GM23338 (cell line): ENCODE data around the gene IMMP2L. TPM values are rescaled to one million over a fixed set of nuclear protein-coding genes. Genes with fewer than 3 reads are reported as not detected.

Experiments
- ATAC-seq: fragments of 200-7000 bp; cut with Tn5 transposase; 3 replicates; pipeline ENCODE4 v1.9.1; 2020
- DNase-seq: peaks from one replicate; pipeline ENCODE4 v3.0.0-alpha.2; 2015; ENCODE audit warnings: low spot score
- H2AFZ ChIP-seq: fragments of 200-600 bp; sonication (generic); 2 replicates; pipeline ENCODE4 v1.8.0; 2016; ENCODE audit warnings: antibody characterized with exemption, mild to moderate bottlenecking, moderate library complexity
- H3F3A ChIP-seq: fragments of 200-600 bp; sonication (generic); replicated peaks from 2 replicates; pipeline ENCODE4 v1.8.0; 2017; ENCODE audit warnings: antibody characterized with exemption, mixed run types, low read depth
- H3K27ac ChIP-seq: fragments of 200-600 bp; sonication (generic); 2 replicates; pipeline ENCODE4 v1.6.1; 2016; ENCODE audit warnings: low read depth
- H3K27me3 ChIP-seq: fragments of 200-600 bp; sonication (generic); 2 replicates; pipeline ENCODE4 v1.8.0; 2016; ENCODE audit warnings: mild to moderate bottlenecking, mixed run types, moderate library complexity; ENCODE audit not compliant: insufficient read depth
- H3K36me3 ChIP-seq: fragments of 200-600 bp; sonication (generic); 2 replicates; pipeline ENCODE4 v1.8.0; 2016; ENCODE audit warnings: mild to moderate bottlenecking; ENCODE audit not compliant: insufficient read depth
- H3K4me1 ChIP-seq: fragments of 200-600 bp; sonication (generic); 2 replicates; pipeline ENCODE4 v1.8.0; 2016; ENCODE audit warnings: mild to moderate bottlenecking, moderate library complexity; ENCODE audit not compliant: insufficient read depth
- H3K4me2 ChIP-seq: fragments of 200-600 bp; sonication (generic); 2 replicates; pipeline ENCODE4 v1.7.1; 2017; ENCODE audit warnings: mixed run types
- H3K4me3 ChIP-seq: fragments of 200-600 bp; sonication (generic); 2 replicates; pipeline ENCODE4 v1.6.1; 2016; ENCODE audit warnings: mixed run types
- H3K79me2 ChIP-seq: fragments of 200-600 bp; sonication (generic); replicated peaks from 2 replicates; pipeline ENCODE4 v1.8.0; 2017; ENCODE audit warnings: mild to moderate bottlenecking; ENCODE audit not compliant: insufficient read depth
- H3K9me2 ChIP-seq: fragments of 200-600 bp; sonication (generic); 2 replicates; pipeline ENCODE4 v1.8.0; 2017; ENCODE audit not compliant: insufficient read depth
- H4K20me1 ChIP-seq: fragments of 200-600 bp; sonication (generic); replicated peaks from 2 replicates; pipeline ENCODE4 v1.8.0; 2017; ENCODE audit warnings: mild to moderate bottlenecking; ENCODE audit not compliant: insufficient read depth
- H3K27ac Mint-ChIP-seq: 2 replicates; pipeline ENCODE4 v1.8.0; 2020; ENCODE audit warnings: inconsistent platforms, mild to moderate bottlenecking, moderate library complexity, mixed read lengths
- H3K27me3 Mint-ChIP-seq: 3 replicates; pipeline ENCODE4 v1.8.0; 2022; ENCODE audit warnings: low read depth, mild to moderate bottlenecking, moderate library complexity, mixed read lengths, inconsistent platforms; ENCODE audit not compliant: insufficient read depth, poor library complexity
- H3K36me3 Mint-ChIP-seq: 3 replicates; pipeline ENCODE4 v1.8.0; 2021; ENCODE audit warnings: low read depth, mild to moderate bottlenecking, inconsistent platforms, moderate library complexity, mixed read lengths
- H3K4me1 Mint-ChIP-seq: 3 replicates; pipeline ENCODE4 v1.8.0; 2020; ENCODE audit warnings: mild to moderate bottlenecking, inconsistent platforms, mixed read lengths
- H3K4me3 Mint-ChIP-seq: 3 replicates; pipeline ENCODE4 v1.8.0; 2021; ENCODE audit warnings: moderate library complexity, mild to moderate bottlenecking, inconsistent platforms, mixed read lengths
- H3K9me3 Mint-ChIP-seq: 3 replicates; pipeline ENCODE4 v1.8.0; 2020; ENCODE audit warnings: moderate library complexity, mild to moderate bottlenecking, inconsistent platforms, mixed read lengths
- EZH2 ChIP-seq: fragments of 200-600 bp; sonication (generic); IDR thresholded peaks from one replicate; pipeline ENCODE4 v1.8.0; 2017; ENCODE audit warnings: antibody characterized with exemption, mild to moderate bottlenecking, low read depth; ENCODE audit not compliant: unreplicated experiment
- EZH2phosphoT487 ChIP-seq: fragments of 200-600 bp; sonication (generic); IDR thresholded peaks from one replicate; pipeline ENCODE4 v1.8.1; 2018; ENCODE audit warnings: antibody characterized with exemption; ENCODE audit not compliant: unreplicated experiment
- JUNB ChIP-seq: IDR thresholded peaks from one replicate; pipeline ENCODE4 v1.6.1; 2016; ENCODE audit warnings: antibody characterized with exemption; ENCODE audit not compliant: unreplicated experiment
- NANOG ChIP-seq: IDR thresholded peaks from 2 replicates; pipeline ENCODE4 v1.6.1; 2016; ENCODE audit warnings: antibody characterized with exemption, borderline replicate concordance
- POLR2AphosphoS5 ChIP-seq: IDR thresholded peaks from 2 replicates; pipeline ENCODE4 v1.6.1; 2016; ENCODE audit warnings: antibody characterized with exemption, low read depth
- ZNF114 ChIP-seq: fragments of 250-450 bp; sonication (Bioruptor Pico); IDR thresholded peaks from 2 replicates; pipeline ENCODE4 v1.5.0; 2020; ENCODE audit warnings: mild to moderate bottlenecking, moderate library complexity
- ZNF331 ChIP-seq: fragments of 250-450 bp; sonication (Bioruptor Pico); IDR thresholded peaks from 2 replicates; pipeline ENCODE4 v1.5.0; 2020; ENCODE audit warnings: low read depth, mild to moderate bottlenecking, moderate library complexity
- polyA plus RNA-seq: library from polyadenylated mRNA; unstranded; fragments of >200 nt; fragmentation: Nextera tagmentation; extraction: Ambion mirVana; gene quantifications from 2 replicates; pipeline ENCODE4 v1.2.1, GENCODE V29; 2016
- total RNA-seq: library from RNA; depleted of rRNA; stranded (reverse); fragments of >200 nt; shearing (Covaris generic); gene quantifications from 2 replicates; pipeline ENCODE4 v1.2.3, GENCODE V29; 2014
- TF ChIP-seq, protein P1 (sequence below): fragments of 250-450 bp; sonication (Bioruptor Pico); IDR thresholded peaks from 2 replicates; pipeline ENCODE4 v1.5.0; 2020; ENCODE audit warnings: mild to moderate bottlenecking, moderate library complexity
- TF ChIP-seq, protein P2 (sequence below): IDR thresholded peaks from 2 replicates; pipeline ENCODE4 v1.6.1; 2016; ENCODE audit warnings: antibody characterized with exemption
- TF ChIP-seq, protein P3 (sequence below): IDR thresholded peaks from one replicate; pipeline ENCODE4 v1.6.1; 2018; ENCODE audit warnings: antibody characterized with exemption; ENCODE audit not compliant: unreplicated experiment

IMMP2L gene
- total and polyA plus RNA-seq, 2 experiments from 2014 or later = 7.3 to 14.0 TPM

DNA sequence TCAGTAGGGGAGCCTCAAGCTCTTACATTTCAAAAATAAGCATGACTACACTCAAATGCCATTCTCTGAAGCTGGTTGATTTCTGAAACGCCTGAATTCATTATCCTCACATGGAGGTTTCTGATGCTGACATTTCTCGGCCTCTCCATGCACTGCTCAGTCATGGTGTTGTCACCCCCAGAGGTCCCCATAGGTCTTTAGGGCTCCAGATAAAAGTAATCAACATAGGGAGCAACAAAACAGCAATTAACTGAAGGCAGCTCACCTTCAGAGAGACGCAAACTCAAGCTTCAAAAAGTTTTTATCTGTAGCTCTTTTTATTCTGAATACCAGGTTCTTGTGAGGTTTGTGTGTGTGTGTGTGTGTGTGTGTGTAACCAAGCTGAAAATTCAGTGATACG lies 694.5 kb downstream of the IMMP2L start (continued):
- TF ChIP-seq, protein P1, sequence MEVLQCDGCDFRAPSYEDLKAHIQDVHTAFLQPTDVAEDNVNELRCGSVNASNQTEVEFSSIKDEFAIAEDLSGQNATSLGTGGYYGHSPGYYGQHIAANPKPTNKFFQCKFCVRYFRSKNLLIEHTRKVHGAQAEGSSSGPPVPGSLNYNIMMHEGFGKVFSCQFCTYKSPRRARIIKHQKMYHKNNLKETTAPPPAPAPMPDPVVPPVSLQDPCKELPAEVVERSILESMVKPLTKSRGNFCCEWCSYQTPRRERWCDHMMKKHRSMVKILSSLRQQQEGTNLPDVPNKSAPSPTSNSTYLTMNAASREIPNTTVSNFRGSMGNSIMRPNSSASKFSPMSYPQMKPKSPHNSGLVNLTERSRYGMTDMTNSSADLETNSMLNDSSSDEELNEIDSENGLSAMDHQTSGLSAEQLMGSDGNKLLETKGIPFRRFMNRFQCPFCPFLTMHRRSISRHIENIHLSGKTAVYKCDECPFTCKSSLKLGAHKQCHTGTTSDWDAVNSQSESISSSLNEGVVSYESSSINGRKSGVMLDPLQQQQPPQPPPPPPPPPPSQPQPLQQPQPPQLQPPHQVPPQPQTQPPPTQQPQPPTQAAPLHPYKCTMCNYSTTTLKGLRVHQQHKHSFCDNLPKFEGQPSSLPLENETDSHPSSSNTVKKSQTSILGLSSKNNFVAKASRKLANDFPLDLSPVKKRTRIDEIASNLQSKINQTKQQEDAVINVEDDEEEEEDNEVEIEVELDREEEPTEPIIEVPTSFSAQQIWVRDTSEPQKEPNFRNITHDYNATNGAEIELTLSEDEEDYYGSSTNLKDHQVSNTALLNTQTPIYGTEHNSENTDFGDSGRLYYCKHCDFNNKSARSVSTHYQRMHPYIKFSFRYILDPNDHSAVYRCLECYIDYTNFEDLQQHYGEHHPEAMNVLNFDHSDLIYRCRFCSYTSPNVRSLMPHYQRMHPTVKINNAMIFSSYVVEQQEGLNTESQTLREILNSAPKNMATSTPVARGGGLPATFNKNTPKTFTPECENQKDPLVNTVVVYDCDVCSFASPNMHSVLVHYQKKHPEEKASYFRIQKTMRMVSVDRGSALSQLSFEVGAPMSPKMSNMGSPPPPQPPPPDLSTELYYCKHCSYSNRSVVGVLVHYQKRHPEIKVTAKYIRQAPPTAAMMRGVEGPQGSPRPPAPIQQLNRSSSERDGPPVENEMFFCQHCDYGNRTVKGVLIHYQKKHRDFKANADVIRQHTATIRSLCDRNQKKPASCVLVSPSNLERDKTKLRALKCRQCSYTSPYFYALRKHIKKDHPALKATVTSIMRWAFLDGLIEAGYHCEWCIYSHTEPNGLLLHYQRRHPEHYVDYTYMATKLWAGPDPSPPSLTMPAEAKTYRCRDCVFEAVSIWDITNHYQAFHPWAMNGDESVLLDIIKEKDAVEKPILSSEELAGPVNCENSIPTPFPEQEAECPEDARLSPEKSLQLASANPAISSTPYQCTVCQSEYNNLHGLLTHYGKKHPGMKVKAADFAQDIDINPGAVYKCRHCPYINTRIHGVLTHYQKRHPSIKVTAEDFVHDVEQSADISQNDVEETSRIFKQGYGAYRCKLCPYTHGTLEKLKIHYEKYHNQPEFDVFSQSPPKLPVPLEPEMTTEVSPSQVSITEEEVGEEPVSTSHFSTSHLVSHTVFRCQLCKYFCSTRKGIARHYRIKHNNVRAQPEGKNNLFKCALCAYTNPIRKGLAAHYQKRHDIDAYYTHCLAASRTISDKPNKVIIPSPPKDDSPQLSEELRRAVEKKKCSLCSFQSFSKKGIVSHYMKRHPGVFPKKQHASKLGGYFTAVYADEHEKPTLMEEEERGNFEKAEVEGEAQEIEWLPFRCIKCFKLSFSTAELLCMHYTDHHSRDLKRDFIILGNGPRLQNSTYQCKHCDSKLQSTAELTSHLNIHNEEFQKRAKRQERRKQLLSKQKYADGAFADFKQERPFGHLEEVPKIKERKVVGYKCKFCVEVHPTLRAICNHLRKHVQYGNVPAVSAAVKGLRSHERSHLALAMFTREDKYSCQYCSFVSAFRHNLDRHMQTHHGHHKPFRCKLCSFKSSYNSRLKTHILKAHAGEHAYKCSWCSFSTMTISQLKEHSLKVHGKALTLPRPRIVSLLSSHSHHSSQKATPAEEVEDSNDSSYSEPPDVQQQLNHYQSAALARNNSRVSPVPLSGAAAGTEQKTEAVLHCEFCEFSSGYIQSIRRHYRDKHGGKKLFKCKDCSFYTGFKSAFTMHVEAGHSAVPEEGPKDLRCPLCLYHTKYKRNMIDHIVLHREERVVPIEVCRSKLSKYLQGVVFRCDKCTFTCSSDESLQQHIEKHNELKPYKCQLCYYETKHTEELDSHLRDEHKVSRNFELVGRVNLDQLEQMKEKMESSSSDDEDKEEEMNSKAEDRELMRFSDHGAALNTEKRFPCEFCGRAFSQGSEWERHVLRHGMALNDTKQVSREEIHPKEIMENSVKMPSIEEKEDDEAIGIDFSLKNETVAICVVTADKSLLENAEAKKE = no peak
- TF ChIP-seq NANOG = no peak
- TF ChIP-seq, protein P2, sequence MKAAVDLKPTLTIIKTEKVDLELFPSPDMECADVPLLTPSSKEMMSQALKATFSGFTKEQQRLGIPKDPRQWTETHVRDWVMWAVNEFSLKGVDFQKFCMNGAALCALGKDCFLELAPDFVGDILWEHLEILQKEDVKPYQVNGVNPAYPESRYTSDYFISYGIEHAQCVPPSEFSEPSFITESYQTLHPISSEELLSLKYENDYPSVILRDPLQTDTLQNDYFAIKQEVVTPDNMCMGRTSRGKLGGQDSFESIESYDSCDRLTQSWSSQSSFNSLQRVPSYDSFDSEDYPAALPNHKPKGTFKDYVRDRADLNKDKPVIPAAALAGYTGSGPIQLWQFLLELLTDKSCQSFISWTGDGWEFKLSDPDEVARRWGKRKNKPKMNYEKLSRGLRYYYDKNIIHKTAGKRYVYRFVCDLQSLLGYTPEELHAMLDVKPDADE = no peak
- TF ChIP-seq, protein P3, sequence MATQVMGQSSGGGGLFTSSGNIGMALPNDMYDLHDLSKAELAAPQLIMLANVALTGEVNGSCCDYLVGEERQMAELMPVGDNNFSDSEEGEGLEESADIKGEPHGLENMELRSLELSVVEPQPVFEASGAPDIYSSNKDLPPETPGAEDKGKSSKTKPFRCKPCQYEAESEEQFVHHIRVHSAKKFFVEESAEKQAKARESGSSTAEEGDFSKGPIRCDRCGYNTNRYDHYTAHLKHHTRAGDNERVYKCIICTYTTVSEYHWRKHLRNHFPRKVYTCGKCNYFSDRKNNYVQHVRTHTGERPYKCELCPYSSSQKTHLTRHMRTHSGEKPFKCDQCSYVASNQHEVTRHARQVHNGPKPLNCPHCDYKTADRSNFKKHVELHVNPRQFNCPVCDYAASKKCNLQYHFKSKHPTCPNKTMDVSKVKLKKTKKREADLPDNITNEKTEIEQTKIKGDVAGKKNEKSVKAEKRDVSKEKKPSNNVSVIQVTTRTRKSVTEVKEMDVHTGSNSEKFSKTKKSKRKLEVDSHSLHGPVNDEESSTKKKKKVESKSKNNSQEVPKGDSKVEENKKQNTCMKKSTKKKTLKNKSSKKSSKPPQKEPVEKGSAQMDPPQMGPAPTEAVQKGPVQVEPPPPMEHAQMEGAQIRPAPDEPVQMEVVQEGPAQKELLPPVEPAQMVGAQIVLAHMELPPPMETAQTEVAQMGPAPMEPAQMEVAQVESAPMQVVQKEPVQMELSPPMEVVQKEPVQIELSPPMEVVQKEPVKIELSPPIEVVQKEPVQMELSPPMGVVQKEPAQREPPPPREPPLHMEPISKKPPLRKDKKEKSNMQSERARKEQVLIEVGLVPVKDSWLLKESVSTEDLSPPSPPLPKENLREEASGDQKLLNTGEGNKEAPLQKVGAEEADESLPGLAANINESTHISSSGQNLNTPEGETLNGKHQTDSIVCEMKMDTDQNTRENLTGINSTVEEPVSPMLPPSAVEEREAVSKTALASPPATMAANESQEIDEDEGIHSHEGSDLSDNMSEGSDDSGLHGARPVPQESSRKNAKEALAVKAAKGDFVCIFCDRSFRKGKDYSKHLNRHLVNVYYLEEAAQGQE = no peak

DNA sequence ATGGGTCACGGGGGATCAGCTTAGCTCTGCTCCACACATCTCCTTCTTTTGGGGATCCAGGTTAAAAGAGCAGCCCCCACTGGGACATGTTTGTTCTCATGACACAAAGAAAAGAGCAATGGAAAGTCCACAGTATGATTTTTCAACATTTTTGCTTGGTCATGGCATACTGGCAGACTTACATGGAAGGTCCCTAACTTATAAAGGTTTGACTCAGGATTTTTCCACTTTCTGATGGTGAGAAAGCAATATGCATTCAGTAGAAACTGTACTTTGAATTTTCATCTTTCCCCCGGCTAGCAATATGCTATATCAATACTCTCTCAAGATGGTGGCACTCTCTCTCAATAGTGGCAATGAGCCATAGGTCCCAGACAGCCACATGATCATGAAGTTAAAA lies 699.0 kb downstream of the IMMP2L start:
- Mint-ChIP-seq H3K27ac (no peak overlapping the region), H3K36me3 (peaks cover 2% of the 10 kb centered on the region; the same call in 1 of the 3 replicates), H3K4me3 (no peak overlapping the region), H3K4me1 (peaks cover 17% of the 10 kb centered on the region), H3K27me3 (peaks cover 2% of the 10 kb centered on the region), H3K9me3 (no peaks in the 10 kb centered on the region; the same call in 2 of the 3 replicates)
- H3K79me2 ChIP-seq = no peaks in the 10 kb centered on the region
- no peak overlapping the region for H3K4me3 ChIP-seq
- no peak overlapping the region for H3K27ac ChIP-seq
- no peaks in the 10 kb centered on the region for H3K36me3 ChIP-seq
- H2AFZ ChIP-seq = no peak overlapping the region
- no peaks in the 10 kb centered on the region for H3K27me3 ChIP-seq
- H4K20me1 ChIP-seq = no peaks in the 10 kb centered on the region
- peaks cover 11% of the 10 kb centered on the region for H3K4me1 ChIP-seq
- no peak for DNase-seq
- no peak for ATAC-seq
- H3K4me2 ChIP-seq = no peak overlapping the region
- no peaks in the 10 kb centered on the region for H3F3A ChIP-seq
- 0 out of 2 replicates have a peak, but pooled peaks cover 4% of the 10 kb centered on the region for H3K9me2 ChIP-seq
- TF ChIP-seq NANOG (no peak), ZNF331 (no peak), EZH2phosphoT487 (no peak), POLR2AphosphoS5 (no peak), ZNF114 (CRISPR knock-in tag) (no peak), EZH2 (no peak), JUNB (no peak)
- TF ChIP-seq, protein P3 = no peak
